Measurements from ENCODE around the gene PIK3CB.

- no peak for TF ChIP-seq CTCF (IDR thresholded peaks at IDR 0.05; ENCODE audit: low read length)
- no peak for TF ChIP-seq EZH2 (IDR thresholded peaks at IDR 0.05; ENCODE audit: borderline replicate concordance, low read length)
These were observed 28.2 kb downstream of the PIK3CB start for GRCh38 chr3:138806376-138807080.

All from OCI-LY1 (cell line).